Measurements from ENCODE around the gene LHFPL3. TPM values are rescaled to one million over a fixed set of nuclear protein-coding genes. Genes with fewer than 3 reads are reported as not detected.
A peak's percentile ranks its signal among the peaks of the same experiment; 100 is the strongest.
"Not testable (repeated sequence)": the region's sequence is repeated elsewhere in the genome, so short reads cannot be mapped to it uniquely, and the experiment has no call there.

The LHFPL3 gene
- total RNA-seq, 1 donor from 2014 or later: not detected

DNA sequence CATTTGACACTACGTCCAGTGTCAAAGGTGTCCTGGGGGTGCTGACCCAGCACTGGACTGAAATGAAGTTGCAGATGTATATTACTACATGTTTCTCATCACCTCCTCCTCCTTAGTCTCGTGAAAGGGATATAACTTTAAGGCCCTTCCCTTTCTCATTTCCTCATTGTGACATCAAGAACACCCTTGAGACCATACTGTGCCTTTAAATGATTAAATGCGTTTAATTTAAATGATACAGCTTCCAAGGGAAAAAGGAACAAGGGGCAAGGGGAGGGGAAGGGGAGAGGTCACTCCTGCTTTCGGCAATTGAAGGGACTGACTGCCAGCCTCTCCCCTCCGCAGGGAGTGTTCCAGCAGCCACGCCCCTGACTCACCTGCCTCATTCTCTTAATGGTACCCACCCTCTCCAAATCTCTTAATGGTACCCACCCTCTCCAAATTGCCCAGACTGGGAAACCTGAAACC is 605.2 kb downstream of the LHFPL3 start:
- ATAC-seq (no peak), DNase-seq (ENCODE audit: low spot score) (no peak)
- intact Hi-C loops (cut with DNase I): no loop called here

DNA sequence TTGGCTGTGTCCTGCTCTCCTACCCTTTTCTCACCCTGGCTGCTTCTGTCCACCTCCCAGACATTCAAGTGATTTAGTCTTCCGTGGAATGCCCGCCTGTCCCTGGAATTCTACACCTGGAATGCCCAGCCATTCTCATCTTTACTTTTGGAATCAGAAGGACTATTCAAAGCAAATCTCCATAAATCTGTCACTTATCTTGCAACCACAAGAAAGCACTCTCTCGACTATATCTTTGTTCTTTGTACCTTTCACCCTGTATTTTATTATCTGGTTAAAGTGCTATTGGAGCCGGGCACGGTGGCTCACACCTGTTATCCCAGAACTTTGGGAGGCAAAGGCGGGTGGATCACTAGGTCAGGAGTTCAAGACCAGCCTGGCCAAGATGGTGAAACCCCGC is 606.3 kb downstream of the LHFPL3 start:
- intact Hi-C loops (cut with DNase I): no loop called here
- no peak for ATAC-seq
- no peak for DNase-seq (ENCODE audit: low spot score)

DNA sequence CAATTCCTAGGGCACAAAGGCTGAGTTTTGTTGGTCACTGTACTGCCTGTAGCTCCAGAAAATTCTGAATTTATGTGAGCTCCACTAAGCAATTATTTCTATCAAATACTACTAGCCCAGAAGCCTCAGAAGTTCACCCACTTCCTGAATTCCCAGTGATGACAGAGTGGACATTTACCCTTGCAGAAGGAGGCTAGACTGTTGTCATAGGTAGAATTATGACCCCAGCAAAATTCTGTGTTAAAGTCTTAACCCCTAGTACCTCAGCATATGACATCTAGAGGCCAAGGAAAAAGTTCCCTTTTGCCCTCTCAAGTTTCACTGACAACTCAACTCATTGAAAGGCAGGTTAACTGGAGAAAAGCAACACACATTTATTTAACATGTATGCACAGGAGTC is 606.9 kb downstream of the LHFPL3 start:
- no peak for ATAC-seq
- intact Hi-C loops (cut with DNase I): no loop called here
- DNase-seq (ENCODE audit: low spot score): no peak

DNA sequence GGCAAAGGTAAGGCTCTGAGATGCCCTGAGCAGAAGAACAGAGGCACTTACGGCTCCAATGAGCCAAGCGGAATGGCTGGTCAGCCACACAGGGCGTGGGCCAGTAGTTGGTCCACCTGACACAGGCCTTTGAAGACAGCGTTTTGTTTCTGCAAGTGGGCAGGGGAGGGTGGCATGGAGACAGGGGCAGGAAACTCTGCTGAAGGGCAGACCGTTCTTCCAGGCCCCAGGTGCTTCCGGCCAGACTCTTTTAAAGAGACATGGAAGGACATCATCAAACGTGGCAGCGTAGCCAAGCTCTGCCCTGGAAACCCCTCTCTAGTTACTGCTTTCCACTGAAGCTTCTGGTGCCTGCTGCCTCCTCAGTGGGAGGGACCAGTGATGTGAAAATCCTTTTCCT is 608.1 kb downstream of the LHFPL3 start:
- ATAC-seq: no peak
- intact Hi-C loops (cut with DNase I): no loop called here
- DNase-seq (ENCODE audit: low spot score): no peak

DNA sequence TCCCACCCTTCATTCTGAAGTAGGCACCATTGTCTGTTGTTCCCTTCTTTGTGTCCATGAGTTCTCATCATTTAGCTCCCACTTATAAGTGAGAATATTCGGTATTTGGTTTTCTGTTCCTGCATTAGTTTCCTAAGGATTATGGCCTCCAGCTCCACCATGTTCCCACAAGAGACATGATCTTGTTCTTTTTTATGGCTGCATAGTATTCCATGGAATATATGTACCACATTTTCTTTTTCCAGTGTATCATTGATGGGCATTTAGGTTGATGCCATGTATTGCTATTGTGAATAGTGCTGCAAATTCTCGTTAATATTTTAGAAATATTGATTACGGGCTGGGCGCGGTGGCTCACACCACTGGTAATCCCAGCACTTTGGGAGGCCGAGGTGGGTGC is 609.1 kb downstream of the LHFPL3 start:
- DNase-seq (ENCODE audit: low spot score); ATAC-seq; intact Hi-C loops (cut with DNase I): not testable (repeated sequence)

DNA sequence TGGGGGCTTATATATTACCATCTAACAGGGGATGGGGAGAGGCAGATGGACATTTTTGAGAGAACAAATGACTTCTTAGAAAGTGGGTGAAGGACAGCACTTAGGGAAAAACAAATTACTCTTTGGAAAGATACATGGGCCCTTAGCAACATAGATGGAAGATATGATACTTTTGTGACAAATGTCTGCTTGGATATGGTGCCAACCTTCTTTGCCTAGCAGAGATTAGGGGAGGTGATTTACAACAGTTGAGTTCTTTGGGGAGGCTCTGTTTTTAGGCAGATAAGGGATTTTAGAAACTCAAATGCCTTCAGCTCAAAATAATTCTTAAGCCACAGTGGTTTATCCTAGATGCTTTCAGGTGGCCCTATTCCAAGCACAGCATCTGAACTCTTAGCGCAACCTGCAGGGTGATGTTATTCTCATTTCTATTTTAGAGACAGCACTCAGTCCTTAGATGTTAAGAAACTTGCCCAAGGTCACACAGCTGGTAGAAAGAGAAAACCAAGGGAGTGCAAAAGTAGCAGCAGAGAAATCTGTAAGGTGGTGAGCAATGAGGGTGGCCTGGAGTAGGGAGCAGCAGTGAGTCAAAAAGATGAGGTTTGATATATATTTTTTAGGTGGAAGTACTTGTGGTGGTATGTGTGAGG is 610.5 kb downstream of the LHFPL3 start:
- no peak for DNase-seq (ENCODE audit: low spot score)
- no peak for ATAC-seq
- intact Hi-C loops (cut with DNase I): no loop called here

DNA sequence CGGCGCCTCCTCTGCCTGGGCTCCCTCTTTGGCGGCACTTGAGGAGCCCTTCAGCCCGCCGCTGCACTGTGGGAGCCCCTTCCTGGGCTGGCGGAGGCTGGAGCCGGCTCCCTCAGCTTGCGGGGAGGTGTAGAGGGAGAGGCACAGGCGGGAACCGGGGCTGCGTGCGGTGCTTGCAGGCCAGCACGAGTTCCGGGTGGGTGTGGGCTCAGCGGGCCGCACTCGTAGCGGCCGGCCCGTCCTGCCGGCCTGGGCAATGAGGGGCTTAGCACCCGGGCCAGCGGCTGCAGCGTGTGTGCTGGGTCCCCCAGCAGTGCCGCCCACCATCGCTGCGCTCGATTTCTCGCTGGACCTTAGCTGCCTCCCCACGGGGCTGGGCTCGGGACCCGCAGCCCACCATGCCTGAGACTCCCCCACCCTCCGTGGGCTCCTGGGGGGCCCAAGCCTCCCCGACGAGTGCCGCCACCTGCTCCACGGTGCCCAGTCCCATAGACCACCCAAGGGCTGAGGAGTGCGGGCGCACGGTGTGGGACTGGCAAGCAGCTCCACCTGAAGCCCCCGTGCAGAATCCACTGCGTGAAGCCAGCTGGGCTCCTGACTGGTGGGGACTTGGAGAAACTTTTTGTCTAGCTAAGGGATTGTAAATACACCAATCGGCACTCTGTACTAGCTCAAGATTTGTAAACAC is 611.8 kb downstream of the LHFPL3 start:
- no peak for ATAC-seq
- no peak for DNase-seq (ENCODE audit: low spot score)
- intact Hi-C loops (cut with DNase I): no loop called here

DNA sequence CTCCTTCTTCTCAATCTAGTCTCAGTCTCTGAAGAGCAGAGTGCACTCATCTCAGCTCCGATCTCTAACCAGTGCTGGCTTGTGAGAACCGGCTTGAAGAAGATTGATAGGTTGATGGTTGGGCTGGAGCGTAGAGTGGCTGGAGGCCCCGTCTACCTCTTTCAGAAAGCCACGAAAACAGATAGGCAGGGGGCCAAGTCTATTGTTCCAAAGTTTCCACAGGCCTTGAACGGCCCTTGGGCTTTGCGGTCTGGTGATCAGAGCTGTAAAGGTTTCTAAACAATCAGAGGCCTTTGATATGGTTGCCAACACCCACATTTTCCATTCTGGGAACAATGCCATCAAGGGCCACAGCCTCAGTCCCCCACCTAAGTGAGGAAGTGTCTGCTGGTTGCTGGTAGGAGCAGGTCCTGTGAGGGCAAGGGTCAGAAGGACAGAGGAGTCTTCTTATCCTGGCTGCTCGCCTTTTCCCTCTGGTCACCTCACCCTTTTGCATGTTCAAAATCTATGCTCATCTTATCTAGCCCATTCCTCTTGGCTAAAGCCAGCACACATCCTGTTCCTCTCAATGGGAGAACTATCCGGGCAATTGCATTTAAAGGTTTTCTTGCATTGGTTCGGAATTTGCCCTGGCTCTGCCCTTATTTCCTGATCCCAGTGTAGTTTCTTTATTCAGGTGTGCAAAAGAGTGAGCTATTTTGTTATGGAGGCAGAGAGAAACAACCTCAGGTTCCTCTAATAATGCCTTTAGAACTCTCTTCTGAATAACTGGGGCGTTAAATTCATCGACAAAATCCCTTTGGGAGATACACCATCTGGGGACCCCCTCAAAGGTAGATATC is 615.3 kb downstream of the LHFPL3 start:
- DNase-seq (ENCODE audit: low spot score) (peak; percentile 74), ATAC-seq (peak; percentile 32)
- intact Hi-C loops (cut with DNase I): no loop called here

DNA sequence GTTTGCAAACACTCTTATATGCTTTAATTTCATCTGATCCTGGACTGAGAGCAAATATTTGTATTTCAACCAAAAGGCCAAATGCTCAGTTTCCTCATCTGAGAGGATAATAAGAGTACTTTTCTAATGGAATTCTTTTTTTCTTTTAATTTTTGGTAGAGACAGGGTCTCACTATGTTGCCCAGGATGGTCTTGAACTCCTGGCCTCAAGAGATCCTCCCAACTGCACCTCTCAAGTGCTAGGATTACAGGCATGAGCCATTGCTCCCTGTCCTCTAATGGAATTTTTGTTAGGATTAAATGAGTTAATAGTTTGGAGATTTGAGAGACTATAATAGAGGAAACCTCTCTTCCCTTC is 617.2 kb downstream of the LHFPL3 start:
- DNase-seq (ENCODE audit: low spot score) (no peak), ATAC-seq (no peak)
- intact Hi-C loops (cut with DNase I): no loop called here

DNA sequence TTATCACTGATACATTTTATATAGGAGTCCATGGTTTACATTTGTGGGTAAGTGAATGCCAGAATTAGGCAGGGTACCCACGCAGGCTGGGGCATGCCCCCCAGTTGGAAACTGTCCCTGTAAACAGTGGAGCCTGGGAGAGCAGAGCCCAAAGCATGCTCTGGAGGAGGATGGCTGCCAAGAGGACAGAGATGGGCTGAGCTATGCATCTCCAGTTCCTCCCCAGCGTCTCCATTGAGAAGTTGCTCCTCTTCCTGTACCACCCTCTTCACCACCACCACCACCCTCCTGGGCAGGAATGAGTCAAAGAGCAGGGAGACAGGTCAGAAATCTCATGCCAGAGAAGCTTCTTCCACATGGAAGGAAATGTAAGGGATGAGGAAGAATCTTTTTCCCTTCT is 617.9 kb downstream of the LHFPL3 start:
- intact Hi-C loops (cut with DNase I): no loop called here
- DNase-seq (ENCODE audit: low spot score) (no peak), ATAC-seq (no peak)

DNA sequence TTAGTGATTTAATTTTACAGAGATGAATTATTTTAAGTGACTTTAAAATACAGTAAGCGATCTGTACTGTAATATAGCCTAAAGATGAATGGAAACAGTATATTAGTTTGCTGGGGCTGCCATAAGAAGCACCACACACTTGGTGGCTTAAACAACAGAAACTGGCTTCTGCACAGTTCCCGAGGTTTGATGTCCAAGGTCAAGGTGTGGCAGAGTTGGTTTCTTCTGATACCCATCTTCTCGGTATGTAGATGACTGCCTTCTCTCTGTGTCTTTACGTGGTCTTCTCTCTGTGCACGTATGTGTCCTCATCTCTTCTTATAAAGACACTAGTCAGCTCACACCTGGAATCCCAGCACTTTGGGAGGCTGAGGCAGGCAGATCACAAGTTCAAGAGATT is 621.6 kb downstream of the LHFPL3 start:
- ATAC-seq (no peak), DNase-seq (ENCODE audit: low spot score) (no peak)
- intact Hi-C loops (cut with DNase I): no loop called here

DNA sequence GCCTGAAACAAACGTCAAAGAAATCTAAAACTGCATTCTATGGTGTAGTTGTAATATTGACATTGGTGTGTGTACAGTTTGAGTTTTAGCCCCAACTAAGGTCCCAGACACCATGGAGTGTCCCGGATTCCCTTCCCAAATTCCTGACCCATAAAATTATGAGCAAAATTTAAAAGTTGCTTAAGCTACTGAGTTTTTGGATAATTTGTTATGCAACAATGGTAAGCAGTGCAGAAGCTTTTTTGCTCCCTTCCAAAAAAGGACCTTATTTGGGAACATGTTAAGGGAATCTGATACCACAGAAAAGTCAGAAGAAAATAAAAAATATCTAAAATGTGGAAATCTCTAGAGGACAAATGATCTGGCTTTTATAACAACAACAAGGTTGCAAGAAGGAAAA is 622.4 kb downstream of the LHFPL3 start:
- intact Hi-C loops (cut with DNase I): no loop called here
- no peak for DNase-seq (ENCODE audit: low spot score)
- ATAC-seq: peak; percentile 87

DNA sequence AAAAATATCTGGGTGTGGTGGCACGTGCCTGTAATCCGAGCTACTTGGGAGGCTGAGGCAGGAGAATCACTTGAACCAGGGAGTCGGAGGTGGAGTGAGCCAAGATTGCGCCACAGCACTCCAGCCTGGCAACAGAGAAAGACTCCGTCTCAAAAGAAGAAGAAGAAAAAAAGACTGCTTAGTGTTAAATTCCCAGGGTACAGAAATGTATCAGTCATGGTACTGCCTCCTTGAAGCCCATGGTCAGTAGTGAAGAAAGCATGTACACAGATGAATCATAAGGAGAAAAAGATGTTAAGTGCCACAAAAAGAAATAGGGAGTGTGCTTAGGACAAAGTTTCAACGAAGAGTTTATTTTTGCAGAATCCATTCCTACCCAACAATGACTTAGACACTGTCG is 623.1 kb downstream of the LHFPL3 start:
- intact Hi-C loops (cut with DNase I): no loop called here
- ATAC-seq (peak; percentile 61), DNase-seq (ENCODE audit: low spot score) (no peak)

DNA sequence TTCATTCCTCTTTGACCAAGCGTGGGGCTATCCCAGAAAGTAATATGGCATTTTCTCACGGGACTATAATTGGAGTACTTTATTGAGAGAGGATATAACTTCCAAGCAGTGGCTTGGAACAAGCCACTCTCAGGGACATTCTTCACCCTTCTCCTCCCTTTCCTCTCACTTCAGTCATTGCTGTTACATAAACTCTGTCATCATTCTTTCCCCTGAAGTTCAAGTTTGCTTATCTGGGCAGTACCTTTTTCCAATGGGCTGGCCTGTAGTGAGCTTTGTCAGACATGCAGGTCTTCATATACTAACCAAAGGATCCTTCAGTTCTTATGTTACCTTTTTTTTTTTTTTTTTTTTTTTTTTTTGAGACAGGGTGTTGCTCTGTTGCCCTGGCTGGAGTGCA is 626.9 kb downstream of the LHFPL3 start:
- intact Hi-C loops (cut with DNase I): no loop called here
- ATAC-seq: no peak
- DNase-seq (ENCODE audit: low spot score): no peak

Other genes starting within 250 kb of the LHFPL3 start
- gene ORC5, start 120.6 kb upstream of the LHFPL3 start, total RNA-seq: 21.4 TPM